ENCODE results near the gene CFAP299. TPM values are rescaled to one million over a fixed set of nuclear protein-coding genes. Genes with fewer than 3 reads are reported as not detected.
"Not testable (repeated sequence)": the region's sequence is repeated elsewhere in the genome, so short reads cannot be mapped to it uniquely, and the experiment has no call there.

The CFAP299 gene
- total and polyA plus RNA-seq, 9 of the 15 experiments (the other 6 are each of a cell fraction or from before 2014, with no cell fraction given), result 0.09 to 3.0 (median 0.76) TPM

- DNase-seq (ENCODE audit: extremely low read depth in 1 of 4, low spot score in 3 of 4) (no peak), FAIRE-seq (no peak), ATAC-seq (no peak)
- Histone ChIP-seq H3K79me2 (ENCODE audit: control insufficient read depth, insufficient read depth, low read length) (no peaks in the 10 kb centered on the region), H3K4me3 (no peak overlapping the region), H3K4me1 (replicated peaks in 1 of 2; ENCODE audit: control insufficient read depth in 2 of 2, insufficient read depth in 2 of 2, low read length in 2 of 2) (peaks cover 5 to 9% of the 10 kb centered on the region in 2 experiments; a peak in 3 of 5 replicates), H2AFZ (ENCODE audit: low read depth, low read length) (no peak overlapping the region), H3K9me3 (replicated peaks; ENCODE audit: control insufficient read depth, insufficient read depth, low read depth, low read length) (no peaks in the 10 kb centered on the region), H3K9me1 (ENCODE audit: control insufficient read depth, insufficient read depth, low read length) (no peaks in the 10 kb centered on the region), H4K20me1 (replicated peaks; ENCODE audit: control insufficient read depth, insufficient read depth, low read length) (no peaks in the 10 kb centered on the region), H3K27ac (ENCODE audit: extremely low read depth, low read depth, low read length) (no peak overlapping the region), H3K27me3 (ENCODE audit: control insufficient read depth in 2 of 2, insufficient read depth in 2 of 2, low read length in 2 of 2) (no peaks in the 10 kb centered on the region), H3K36me3 (ENCODE audit: control insufficient read depth, insufficient read depth, low read length) (no peaks in the 10 kb centered on the region), H3K9ac (ENCODE audit: insufficient read depth in 1 of 2, low read depth in 2 of 2, low read length in 2 of 2) (no peak overlapping the region), H3K4me2 (ENCODE audit: insufficient read depth, low read length) (no peak overlapping the region)
- BruUV-seq (replicated peaks), result no TSS peak
- 7% methylated on average over 2 of the region's 2 CpGs for WGBS (ENCODE audit: insufficient coverage, low coverage, missing lambda C conversion rate)
- in situ Hi-C loops (cut with MboI) (no loop called here), intact Hi-C loops (cut with micrococcal nuclease) (no loop called here)
- ChIA-PET CTCF (ENCODE audit: low intra/inter-chr PET ratio) (no interaction called here), POLR2A (no interaction called here)
- TF ChIP-seq ARID1B (IDR thresholded peaks at IDR 0.05) (no peak), MYNN (IDR thresholded peaks at IDR 0.05) (no peak), MYNN (CRISPR knock-in tag; IDR thresholded peaks at IDR 0.05) (no peak), NCOA6 (IDR thresholded peaks at IDR 0.05) (no peak), NR3C1 (CRISPR knock-in tag; IDR thresholded peaks at IDR 0.05) (no peak), CEBPG (CRISPR knock-in tag; IDR thresholded peaks at IDR 0.05) (no peak), CEBPG (tag; conservative IDR thresholded peaks at IDR 0.05 in 1 of 2, IDR thresholded peaks at IDR 0.05 in 1 of 2) (peak in 1 of 2 experiments; percentile 22; a peak in 1 of 4 replicates), CEBPB (tag; IDR thresholded peaks at IDR 0.05) (peak; percentile 58), CBFA2T2 (conservative IDR thresholded peaks at IDR 0.05) (no peak), HNRNPUL1 (IDR thresholded peaks at IDR 0.05; ENCODE audit: low read length) (no peak)
- TF ChIP-seq, protein P1, sequence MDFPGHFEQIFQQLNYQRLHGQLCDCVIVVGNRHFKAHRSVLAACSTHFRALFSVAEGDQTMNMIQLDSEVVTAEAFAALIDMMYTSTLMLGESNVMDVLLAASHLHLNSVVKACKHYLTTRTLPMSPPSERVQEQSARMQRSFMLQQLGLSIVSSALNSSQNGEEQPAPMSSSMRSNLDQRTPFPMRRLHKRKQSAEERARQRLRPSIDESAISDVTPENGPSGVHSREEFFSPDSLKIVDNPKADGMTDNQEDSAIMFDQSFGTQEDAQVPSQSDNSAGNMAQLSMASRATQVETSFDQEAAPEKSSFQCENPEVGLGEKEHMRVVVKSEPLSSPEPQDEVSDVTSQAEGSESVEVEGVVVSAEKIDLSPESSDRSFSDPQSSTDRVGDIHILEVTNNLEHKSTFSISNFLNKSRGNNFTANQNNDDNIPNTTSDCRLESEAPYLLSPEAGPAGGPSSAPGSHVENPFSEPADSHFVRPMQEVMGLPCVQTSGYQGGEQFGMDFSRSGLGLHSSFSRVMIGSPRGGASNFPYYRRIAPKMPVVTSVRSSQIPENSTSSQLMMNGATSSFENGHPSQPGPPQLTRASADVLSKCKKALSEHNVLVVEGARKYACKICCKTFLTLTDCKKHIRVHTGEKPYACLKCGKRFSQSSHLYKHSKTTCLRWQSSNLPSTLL (IDR thresholded peaks at IDR 0.05), result no peak
- TF ChIP-seq, protein P2, sequence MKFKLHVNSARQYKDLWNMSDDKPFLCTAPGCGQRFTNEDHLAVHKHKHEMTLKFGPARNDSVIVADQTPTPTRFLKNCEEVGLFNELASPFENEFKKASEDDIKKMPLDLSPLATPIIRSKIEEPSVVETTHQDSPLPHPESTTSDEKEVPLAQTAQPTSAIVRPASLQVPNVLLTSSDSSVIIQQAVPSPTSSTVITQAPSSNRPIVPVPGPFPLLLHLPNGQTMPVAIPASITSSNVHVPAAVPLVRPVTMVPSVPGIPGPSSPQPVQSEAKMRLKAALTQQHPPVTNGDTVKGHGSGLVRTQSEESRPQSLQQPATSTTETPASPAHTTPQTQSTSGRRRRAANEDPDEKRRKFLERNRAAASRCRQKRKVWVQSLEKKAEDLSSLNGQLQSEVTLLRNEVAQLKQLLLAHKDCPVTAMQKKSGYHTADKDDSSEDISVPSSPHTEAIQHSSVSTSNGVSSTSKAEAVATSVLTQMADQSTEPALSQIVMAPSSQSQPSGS (CRISPR knock-in tag; IDR thresholded peaks at IDR 0.05), result no peak
Measured at GRCh38 chr4:80340036-80340435, 4.5 kb downstream of the CFAP299 start.

DNA sequence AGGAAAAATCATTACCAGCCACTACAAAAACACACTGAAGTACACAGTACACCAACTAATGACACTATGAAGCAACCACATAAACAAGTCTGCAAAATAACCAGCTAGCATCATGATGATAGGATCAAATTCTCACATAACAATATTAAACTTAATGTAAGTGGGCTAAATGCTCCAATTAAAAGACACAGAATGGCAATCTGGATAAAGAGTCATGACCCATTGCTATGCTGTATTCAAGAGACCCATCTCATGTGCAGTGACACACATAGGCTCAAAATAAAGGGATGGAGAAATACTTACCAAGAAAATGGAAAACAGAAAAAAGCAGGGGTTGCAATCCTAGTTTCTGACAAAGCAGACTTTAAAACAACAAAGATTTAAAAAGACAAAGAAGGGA is 7.2 kb downstream of the CFAP299 start:
- H3K27me3 ChIP-seq (ENCODE audit: control insufficient read depth in 2 of 2, insufficient read depth in 2 of 2, low read length in 2 of 2); FAIRE-seq; H4K20me1 ChIP-seq (replicated peaks; ENCODE audit: control insufficient read depth, insufficient read depth, low read length); H3K9ac ChIP-seq (ENCODE audit: insufficient read depth in 1 of 2, low read depth in 2 of 2, low read length in 2 of 2); CTCF ChIA-PET (ENCODE audit: low intra/inter-chr PET ratio); H2AFZ ChIP-seq (ENCODE audit: low read depth, low read length); H3K27ac ChIP-seq (ENCODE audit: extremely low read depth, low read depth, low read length); H3K4me1 ChIP-seq (replicated peaks in 1 of 2; ENCODE audit: control insufficient read depth in 2 of 2, insufficient read depth in 2 of 2, low read length in 2 of 2); BruUV-seq (replicated peaks); H3K9me1 ChIP-seq (ENCODE audit: control insufficient read depth, insufficient read depth, low read length); intact Hi-C loops (cut with micrococcal nuclease); H3K36me3 ChIP-seq (ENCODE audit: control insufficient read depth, insufficient read depth, low read length); H3K9me3 ChIP-seq (replicated peaks; ENCODE audit: control insufficient read depth, insufficient read depth, low read depth, low read length); DNase-seq (ENCODE audit: extremely low read depth in 1 of 4, low spot score in 3 of 4); ATAC-seq; H3K4me3 ChIP-seq; H3K4me2 ChIP-seq (ENCODE audit: insufficient read depth, low read length); H3K79me2 ChIP-seq (ENCODE audit: control insufficient read depth, insufficient read depth, low read length); in situ Hi-C loops (cut with MboI): not testable (repeated sequence)
- POLR2A ChIA-PET, result interaction anchor here (1.6 kb wide), 1 partner anchor 11 kb away, joined by 3 read pairs; no protein-coding TSS in a partner anchor

Data from K562 (cell line).